A204.1 (cell line): ENCODE results near the gene TOR1AIP1.

Experiments used
- FAIRE-seq: peaks from 2 replicates; lab custom pipeline; 2012; peaks lifted over from hg19 to GRCh38; lab: Jason Lieb, UNC

The TOR1AIP1 gene

GRCh38 chr1:179883040-179883744 lies 1.1 kb downstream of the TOR1AIP1 start:
- no peak for FAIRE-seq

- FAIRE-seq = no peak
These were observed 1.7 kb downstream of the TOR1AIP1 start for GRCh38 chr1:179883745-179884138.

DNA sequence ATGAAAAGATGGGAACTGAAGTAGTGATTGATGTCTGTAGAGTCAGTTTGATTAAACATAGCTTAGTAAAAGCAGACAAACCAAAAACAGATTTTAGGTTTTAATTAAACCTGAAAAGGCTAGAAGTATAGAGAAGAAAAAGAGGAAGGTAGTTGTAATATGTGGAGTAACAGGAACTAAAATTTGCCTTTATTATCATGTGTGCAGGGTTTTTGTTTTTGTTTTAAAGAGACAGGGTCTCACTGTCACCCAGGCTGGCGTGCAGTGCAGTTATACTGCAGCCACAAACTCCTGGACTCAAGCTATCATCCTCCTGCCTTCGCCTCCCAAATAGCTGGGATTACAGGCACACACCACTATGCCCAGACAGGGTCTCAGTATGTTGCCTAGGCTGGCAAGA lies 6.0 kb downstream of the TOR1AIP1 start:
- FAIRE-seq = no peak

DNA sequence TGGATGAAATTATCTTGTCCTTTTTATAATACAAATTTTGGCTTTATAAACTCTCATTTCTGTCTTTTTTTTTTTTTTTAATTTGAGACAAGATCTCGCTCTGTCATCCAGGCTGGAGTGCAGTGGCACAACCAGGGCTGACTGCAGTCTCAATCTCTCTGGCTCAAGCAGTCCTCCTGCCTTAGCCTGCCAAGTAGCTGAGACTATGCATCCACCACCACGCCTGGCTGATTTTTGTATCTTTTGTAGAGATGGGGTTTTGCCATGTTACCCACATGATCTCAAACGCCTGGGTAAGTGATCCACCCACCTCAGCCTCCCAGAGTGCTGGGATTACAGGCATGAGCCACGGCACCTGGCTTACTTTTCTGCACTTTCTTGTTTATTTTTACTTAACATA lies 7.5 kb downstream of the TOR1AIP1 start:
- FAIRE-seq = no peak

GRCh38 chr1:179910934-179911333 lies 28.8 kb downstream of the TOR1AIP1 start:
- FAIRE-seq = no peak

- FAIRE-seq = no peak
These were observed 29.7 kb downstream of the TOR1AIP1 start for GRCh38 chr1:179911812-179912211.

DNA sequence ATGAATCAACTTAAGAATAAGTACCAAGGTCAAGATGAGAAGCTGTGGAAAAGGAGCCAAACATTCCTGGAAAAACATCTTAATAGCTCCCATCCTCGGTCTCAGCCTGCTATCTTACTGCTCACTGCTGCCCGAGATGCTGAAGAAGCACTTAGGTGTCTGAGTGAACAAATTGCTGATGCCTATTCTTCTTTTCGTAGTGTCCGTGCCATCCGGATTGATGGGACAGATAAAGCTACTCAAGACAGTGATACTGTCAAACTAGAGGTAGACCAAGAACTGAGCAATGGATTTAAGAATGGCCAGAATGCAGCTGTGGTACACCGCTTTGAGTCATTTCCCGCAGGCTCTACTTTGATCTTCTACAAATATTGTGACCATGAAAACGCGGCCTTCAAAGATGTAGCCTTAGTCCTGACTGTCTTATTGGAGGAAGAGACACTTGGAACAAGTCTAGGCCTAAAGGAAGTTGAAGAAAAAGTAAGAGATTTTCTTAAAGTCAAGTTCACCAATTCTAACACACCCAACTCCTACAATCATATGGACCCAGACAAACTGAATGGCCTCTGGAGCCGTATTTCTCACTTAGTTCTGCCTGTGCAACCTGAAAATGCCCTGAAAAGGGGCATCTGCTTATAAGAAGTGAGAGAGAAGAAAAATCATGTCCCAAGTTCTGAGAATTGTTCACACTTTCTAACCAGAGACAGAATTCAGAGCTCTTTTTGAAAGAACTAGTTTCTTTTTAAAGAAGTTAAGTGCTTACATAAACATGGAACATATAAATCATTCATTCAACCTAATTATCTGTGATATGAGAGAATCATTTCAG lies 35.7 kb downstream of the TOR1AIP1 start:
- FAIRE-seq = no peak

GRCh38 chr1:179921472-179921871 lies 39.4 kb downstream of the TOR1AIP1 start:
- no peak for FAIRE-seq

DNA sequence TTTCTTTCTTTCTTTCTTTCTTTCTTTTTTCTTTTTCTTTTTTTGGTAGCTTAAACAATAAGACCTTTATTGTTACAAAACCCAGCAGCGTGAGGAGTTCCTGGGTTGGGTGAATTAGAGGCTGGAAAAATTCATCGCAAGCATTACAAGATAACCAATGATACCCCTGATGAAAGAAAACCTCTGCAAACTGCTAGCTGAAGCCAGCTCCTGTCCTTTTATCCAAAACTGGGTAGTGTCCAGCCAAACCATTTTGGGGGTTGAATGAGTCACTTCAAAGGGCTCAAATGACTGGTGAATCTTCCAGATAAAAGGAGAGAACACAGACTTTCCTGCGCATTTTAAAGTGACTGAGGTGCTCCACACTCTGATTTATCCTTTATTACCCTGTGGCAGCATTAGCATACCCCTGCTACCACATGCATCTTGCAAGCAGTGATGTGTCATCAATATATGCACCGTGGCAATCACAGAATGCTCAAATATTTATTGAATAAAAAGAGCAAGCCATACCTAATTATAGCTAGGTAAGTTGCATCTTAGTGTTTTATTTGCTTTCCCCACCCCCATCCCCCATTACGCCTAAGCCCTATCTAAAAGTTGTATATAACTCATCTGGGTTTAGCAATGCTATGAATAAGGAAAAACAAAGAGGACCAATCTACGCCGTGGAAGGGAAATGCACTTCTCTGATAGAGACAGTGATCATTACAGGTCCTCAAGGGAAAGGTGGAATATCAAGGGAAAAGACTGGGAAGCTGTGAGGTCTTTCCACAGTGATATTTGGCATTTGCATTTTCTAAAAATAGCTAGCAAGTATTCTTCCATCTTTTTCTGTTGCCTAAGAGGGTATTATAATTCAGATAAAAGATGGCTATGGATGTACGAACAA lies 40.1 kb downstream of the TOR1AIP1 start:
- FAIRE-seq = no peak

- no peak for FAIRE-seq
These were observed 40.9 kb downstream of the TOR1AIP1 start for GRCh38 chr1:179923029-179923428.

DNA sequence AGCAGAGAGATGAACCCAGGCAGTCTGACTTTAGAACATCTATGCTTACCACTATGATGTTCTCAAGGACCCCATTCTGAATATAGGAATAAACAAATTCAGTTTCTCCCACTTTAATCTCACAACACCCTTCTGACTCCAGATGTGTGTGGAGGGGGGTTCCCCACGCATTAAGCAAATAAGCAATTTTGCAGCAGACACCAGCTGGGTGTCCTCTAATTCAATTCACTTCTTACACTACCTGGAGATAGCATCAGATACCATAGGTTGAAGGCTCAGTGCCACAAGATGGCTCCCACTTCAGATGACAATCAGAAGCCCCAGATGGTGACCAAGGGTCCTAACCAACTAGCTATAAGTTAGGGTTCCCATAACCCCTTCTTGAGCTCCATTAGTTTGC lies 42.2 kb downstream of the TOR1AIP1 start:
- no peak for FAIRE-seq

DNA sequence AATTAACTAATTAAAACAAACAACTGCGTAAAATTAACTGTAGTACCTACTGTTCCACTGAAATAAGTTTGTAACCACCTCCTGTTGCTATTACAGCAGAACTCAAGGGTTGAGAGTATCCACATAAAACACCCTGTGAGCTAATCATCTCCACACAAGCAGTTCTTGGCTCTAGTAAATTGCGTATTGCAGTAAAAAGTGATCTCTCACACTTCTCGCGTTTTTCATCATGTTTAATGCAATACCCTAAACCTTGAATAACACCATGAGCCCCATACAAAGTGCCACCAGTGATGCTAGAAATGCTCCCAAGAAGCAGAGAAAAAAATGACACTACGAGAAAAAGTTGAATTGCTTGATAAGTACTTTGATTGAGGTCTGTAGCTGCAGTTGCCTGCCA lies 43.2 kb downstream of the TOR1AIP1 start:
- FAIRE-seq = no peak

GRCh38 chr1:179925922-179926849 lies 44.1 kb downstream of the TOR1AIP1 start:
- no peak for FAIRE-seq

- FAIRE-seq = no peak
These were observed 44.7 kb downstream of the TOR1AIP1 start for GRCh38 chr1:179926850-179927205.

DNA sequence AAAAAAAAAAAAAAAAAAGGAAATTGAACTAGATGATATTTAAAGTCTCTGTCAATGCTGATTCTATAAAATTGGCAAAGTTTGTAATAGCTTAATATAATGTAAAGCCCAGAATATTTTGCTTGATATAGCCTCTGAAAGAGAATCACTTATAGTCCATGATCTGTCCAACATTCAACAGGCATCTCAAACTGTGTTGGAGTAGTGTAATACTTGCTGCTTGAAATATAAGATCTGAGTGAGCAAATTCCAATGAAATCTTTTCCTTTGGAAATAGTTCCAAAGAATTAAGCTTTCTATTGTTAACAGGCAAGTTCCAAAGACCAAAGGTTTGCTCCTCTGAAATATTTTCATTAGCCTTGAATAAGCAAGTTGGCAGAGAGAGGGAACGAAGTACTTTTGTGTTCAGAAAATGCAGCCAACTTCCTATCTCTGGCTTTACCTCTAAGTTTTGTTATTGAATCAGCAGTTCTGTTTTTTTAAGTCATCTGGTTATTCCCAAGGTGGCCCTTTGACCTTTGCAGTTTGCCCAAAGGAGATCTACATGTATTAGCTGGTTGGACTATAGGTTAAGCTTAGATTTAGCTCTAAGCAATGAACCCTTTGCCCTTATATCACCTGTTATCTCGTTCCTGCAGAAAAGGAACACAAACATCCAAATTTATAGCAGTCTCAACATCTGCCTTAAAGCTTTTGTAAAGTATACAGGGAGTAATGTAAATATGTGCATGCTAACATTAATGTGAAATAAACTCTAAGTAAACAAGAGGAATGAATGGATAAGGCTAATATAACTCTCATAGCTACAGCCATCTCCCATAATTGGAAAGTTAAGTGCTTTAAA lies 48.1 kb downstream of the TOR1AIP1 start:
- no peak for FAIRE-seq

GRCh38 chr1:179930867-179931266 lies 48.8 kb downstream of the TOR1AIP1 start:
- no peak for FAIRE-seq

- no peak for FAIRE-seq
These were observed 51.1 kb downstream of the TOR1AIP1 start for GRCh38 chr1:179933219-179933618.

- no peak for FAIRE-seq
These were observed 53.9 kb downstream of the TOR1AIP1 start for GRCh38 chr1:179935909-179936496.

DNA sequence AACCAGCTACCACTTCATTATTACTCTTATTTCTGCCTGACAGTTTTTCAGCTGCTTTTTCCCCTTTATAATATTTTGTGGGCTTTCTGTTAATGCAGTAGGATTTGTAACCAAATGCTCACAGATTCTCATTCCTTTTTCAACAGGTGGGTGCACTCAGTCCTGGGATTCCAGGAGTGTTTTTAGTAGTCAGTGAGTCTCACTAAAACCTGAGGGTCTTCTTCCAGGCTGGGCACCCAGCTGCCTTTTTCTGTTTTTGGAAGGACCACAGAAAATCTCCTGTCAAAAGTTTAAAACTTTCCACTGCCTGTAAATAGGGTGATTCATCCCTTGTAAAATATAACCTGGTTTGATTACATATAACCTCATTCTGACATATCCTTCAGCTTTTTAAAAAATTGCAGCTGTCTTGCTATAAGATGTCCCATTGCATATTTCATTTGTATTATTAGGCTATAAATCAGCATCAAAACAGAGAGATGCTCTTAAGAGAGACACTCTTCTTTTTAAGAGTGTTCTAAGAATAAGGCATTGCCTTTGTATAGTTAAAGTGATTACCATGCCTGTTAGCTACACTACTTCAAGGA lies 55.7 kb downstream of the TOR1AIP1 start:
- FAIRE-seq = no peak

DNA sequence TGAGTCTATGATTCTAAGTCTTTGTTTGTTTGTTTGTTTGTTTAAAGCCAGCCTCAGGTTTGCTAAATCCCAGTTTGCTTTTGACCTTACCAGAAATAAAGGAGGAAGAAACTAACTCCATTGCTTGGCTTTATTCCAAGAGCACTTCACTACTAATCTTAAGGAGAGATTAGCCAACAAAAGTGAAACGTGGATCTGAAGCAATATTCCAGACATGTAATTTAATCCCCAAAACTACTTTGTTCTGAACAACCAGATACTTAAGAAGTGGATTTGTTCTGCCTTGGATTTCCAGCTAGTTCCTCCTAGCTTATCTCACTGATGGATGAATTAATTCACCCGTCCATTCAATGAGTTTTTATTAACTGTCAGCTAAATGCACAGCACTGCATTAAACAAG lies 56.7 kb downstream of the TOR1AIP1 start:
- no peak for FAIRE-seq
